GM20000 (cell line): ENCODE results near the gene RAP1GDS1.

ENCODE experiments used
- DNase-seq: peaks from one replicate; pipeline ENCODE4 v3.0.0; 2012; ENCODE audit warnings: low spot score
- TF ChIP-seq, protein P1 (sequence below): IDR thresholded peaks from 2 replicates; pipeline ENCODE4 v1.5.1; 2012; ENCODE audit warnings: mild to moderate bottlenecking, control low read depth; ENCODE audit errors: extremely low read depth, missing control alignments

Gene RAP1GDS1, protein sequence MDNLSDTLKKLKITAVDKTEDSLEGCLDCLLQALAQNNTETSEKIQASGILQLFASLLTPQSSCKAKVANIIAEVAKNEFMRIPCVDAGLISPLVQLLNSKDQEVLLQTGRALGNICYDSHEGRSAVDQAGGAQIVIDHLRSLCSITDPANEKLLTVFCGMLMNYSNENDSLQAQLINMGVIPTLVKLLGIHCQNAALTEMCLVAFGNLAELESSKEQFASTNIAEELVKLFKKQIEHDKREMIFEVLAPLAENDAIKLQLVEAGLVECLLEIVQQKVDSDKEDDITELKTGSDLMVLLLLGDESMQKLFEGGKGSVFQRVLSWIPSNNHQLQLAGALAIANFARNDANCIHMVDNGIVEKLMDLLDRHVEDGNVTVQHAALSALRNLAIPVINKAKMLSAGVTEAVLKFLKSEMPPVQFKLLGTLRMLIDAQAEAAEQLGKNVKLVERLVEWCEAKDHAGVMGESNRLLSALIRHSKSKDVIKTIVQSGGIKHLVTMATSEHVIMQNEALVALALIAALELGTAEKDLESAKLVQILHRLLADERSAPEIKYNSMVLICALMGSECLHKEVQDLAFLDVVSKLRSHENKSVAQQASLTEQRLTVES

DNA sequence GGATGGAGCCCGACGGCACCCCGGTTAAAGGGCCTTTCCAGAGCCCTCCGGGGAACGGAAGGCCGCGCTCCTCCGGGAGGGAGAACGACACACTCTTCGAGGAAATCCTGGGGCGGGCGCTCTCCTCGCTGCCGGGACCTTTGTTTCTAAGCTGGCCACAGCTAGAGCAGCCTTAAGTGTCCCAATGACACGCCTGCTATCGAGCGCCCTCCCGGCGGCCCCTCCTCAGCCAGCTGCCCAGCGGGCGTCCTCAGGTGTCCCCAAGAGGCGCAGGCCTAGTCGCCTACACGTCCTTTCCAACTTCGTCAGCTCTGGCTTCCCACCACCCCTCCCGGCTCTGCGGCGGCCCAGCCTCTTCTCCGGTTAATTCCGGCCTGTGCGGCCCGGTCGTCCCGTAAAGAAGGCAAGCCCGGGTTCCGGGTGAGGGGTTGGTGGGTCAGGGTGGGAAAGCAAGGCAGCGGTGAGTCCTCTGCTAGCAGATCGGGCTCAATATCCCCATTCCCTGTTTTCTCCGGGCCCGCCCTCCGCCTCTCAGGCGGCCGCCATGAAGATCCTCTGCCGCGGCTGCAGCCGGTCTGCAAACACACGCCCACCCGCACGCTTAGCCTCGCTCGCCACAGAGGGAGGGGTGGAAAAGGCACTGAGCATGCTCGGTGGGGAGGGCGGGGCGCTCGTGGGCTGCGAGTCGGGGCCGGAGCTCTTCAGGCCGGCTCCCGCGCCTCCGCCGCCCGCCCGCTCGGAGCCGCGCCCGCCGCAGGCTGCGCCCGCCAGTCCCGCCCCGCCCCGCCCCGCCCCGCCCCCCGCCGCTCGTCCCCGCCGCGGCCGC lies at the start of gene RAP1GDS1:
Gene RAP1GDS1 (plus strand): TSS at position 806 of the 826 bp plus-strand sequence. CDS start 182 bp downstream, outside the sequence.
- DNase-seq: peak; percentile 97
- TF ChIP-seq, protein P1, sequence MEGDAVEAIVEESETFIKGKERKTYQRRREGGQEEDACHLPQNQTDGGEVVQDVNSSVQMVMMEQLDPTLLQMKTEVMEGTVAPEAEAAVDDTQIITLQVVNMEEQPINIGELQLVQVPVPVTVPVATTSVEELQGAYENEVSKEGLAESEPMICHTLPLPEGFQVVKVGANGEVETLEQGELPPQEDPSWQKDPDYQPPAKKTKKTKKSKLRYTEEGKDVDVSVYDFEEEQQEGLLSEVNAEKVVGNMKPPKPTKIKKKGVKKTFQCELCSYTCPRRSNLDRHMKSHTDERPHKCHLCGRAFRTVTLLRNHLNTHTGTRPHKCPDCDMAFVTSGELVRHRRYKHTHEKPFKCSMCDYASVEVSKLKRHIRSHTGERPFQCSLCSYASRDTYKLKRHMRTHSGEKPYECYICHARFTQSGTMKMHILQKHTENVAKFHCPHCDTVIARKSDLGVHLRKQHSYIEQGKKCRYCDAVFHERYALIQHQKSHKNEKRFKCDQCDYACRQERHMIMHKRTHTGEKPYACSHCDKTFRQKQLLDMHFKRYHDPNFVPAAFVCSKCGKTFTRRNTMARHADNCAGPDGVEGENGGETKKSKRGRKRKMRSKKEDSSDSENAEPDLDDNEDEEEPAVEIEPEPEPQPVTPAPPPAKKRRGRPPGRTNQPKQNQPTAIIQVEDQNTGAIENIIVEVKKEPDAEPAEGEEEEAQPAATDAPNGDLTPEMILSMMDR: no peak

GRCh38 chr4:98222306-98222705 lies 38.9 kb upstream of the RAP1GDS1 start:
- TF ChIP-seq, protein P1: no peak
- no peak for DNase-seq

GRCh38 chr4:98226396-98226795 lies 34.8 kb upstream of the RAP1GDS1 start:
- DNase-seq: no peak
- TF ChIP-seq, protein P1: no peak

DNA sequence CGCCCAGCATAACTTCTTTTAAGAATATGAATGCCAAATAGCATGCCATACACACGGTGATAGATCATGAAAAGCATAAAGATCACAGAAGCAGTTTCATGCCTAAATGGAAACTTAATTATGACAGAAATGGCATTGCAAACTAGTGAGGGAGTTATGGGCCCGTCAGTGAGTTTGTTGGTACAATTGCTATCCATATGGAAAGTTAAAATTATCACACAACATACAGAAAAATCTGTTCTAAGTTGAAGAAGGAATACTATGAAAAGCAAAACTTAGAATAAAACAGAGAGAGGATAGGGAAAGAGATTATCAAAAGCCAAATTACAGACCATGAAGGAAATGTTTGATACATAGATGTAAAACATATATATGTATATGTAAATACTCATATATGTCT lies 30.2 kb upstream of the RAP1GDS1 start:
- DNase-seq: no peak
- TF ChIP-seq, protein P1: no peak

GRCh38 chr4:98232202-98232601 lies 29.0 kb upstream of the RAP1GDS1 start:
- no peak for DNase-seq
- TF ChIP-seq, protein P1: no peak

DNA sequence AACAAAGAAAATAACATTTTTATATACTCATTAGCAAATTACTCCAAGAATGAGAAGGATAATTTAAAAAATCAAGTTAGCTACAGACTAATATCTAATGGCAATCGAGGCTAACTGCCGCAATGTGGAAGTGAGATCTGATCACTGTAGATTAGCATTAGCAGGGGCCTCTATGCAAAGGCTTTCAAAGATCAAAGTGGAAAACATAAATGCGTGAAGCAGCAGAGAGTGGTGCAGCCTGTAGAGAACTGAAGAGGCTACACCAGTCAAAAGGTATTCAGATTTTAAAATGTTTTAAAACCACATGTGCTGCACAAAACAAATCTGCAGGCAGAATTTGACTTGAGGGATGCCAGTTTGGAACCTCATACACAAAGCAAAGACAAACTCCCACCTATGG lies 24.0 kb upstream of the RAP1GDS1 start:
- TF ChIP-seq, protein P1: no peak
- no peak for DNase-seq
